H1 (cell line): ENCODE results near the gene ITFG2. TPM values are rescaled to one million over a fixed set of nuclear protein-coding genes. Genes with fewer than 3 reads are reported as not detected.

Experiments
- RAD21 ChIP-seq, 2 experiments: IDR thresholded peaks in 1 of 2; conservative IDR thresholded peaks in 1 of 2; 2 replicates each; pipeline ENCODE4 v1.6.1; 2011; ENCODE audit warnings: low read depth in 2 of 2, low read length in 2 of 2, improper control_type of control experiment in 1 of 2, inconsistent platforms in 1 of 2, mild to moderate bottlenecking in 1 of 2, moderate library complexity in 1 of 2
- SIN3A ChIP-seq, 2 experiments: IDR thresholded peaks in 1 of 2; conservative IDR thresholded peaks in 1 of 2; 2 replicates each; pipeline ENCODE4 v1.6.1; 2011 to 2012; ENCODE audit warnings: low read length in 2 of 2, improper control_type of control experiment in 1 of 2, low read depth in 1 of 2, mild to moderate bottlenecking in 1 of 2
- polyA plus RNA-seq, 7 experiments: library from polyadenylated mRNA; depleted of rRNA in 3 of 7; stranded (reverse) in 5 of 7; unstranded in 2 of 7; fragments of >200 nt in 5 of 7; fragments of 200-250 nt in 2 of 7; gene quantifications; 1 replicate in 5 of 7; 2 replicates in 1 of 7; 4 replicates in 1 of 7; pipeline versions ENCODE4 v1.2.1 to v1.2.3, GENCODE V29; 2011 to 2013; ENCODE audit warnings: missing spikeins in 2 of 7, mixed read lengths in 2 of 7
- total RNA-seq: library from RNA; stranded (reverse); fragmentation: NEBNext Ultra II Directional; extraction: Animal tissue kit (Norgen Biotek cat#: 25700); gene quantifications from 2 replicates; pipeline ENCODE4 v1.2.1, GENCODE V29; 2021

Gene ITFG2
- total and polyA plus RNA-seq, 2 of the 8 experiments (the other 6 are each of a cell fraction or from before 2014, with no cell fraction given): 15.0 to 22.9 TPM

- TF ChIP-seq SIN3A (conservative IDR thresholded peaks at IDR 0.05 in 1 of 2, IDR thresholded peaks at IDR 0.05 in 1 of 2; ENCODE audit: low read depth in 1 of 2, low read length in 2 of 2) (no peak), RAD21 (IDR thresholded peaks at IDR 0.05 in 1 of 2, conservative IDR thresholded peaks at IDR 0.05 in 1 of 2; ENCODE audit: low read depth in 2 of 2, low read length in 2 of 2) (no peak)
- TF ChIP-seq, all 59 proteins: peak for 0
Observed at GRCh38 chr12:2820432-2820831, 8.0 kb downstream of the ITFG2 start (continued).
